ENCODE measurements around the gene CNTN2. TPM values are rescaled to one million over a fixed set of nuclear protein-coding genes. Genes with fewer than 3 reads are reported as not detected.

Gene CNTN2
- total RNA-seq, 1 donor from 2014 or later, result 0.29 TPM

DNA sequence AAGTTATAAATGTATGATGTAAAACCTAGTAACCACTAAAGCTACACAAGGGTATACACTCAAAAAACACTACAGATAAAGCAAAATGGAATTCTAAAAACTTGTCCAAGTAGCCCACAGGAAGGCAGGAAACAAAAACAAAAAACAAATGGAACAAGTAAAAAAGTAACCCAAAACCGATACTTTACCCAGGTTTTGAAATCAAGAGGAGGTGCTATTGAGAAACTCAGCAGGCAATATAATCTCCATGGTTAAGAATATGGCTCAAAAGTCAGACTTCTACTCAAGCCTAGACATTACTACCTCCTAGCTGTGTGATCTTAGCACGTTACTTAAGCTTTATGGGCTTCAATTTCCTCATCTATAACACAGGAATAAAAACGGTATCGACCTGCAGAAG, 65.5 kb downstream of the CNTN2 start:
- Mint-ChIP-seq H3K27me3 (ENCODE audit: low read depth) (no peaks in the 10 kb centered on the region), H3K4me3 (no peak overlapping the region), H3K27ac (no peak overlapping the region), H3K4me1 (no peaks in the 10 kb centered on the region), H3K9me3 (no peaks in the 10 kb centered on the region), H3K36me3 (peaks cover 31% of the 10 kb centered on the region)
- TF ChIP-seq CTCF (IDR thresholded peaks at IDR 0.05; ENCODE audit: unreplicated experiment), result no peak
- no peak for DNase-seq (ENCODE audit: low spot score in 2 of 2, unreplicated experiment in 2 of 2)

- Mint-ChIP-seq H3K27ac (no peak overlapping the region), H3K9me3 (no peaks in the 10 kb centered on the region), H3K4me3 (no peak overlapping the region), H3K4me1 (no peaks in the 10 kb centered on the region), H3K27me3 (ENCODE audit: low read depth) (no peaks in the 10 kb centered on the region), H3K36me3 (peaks cover 26% of the 10 kb centered on the region)
- no peak for DNase-seq (ENCODE audit: low spot score in 2 of 2, unreplicated experiment in 2 of 2)
- TF ChIP-seq CTCF (IDR thresholded peaks at IDR 0.05; ENCODE audit: unreplicated experiment), result no peak
Observed at GRCh38 chr1:205109269-205109668, 66.3 kb downstream of the CNTN2 start.

GRCh38 chr1:205109711-205110110, 66.7 kb downstream of the CNTN2 start:
- Mint-ChIP-seq H3K36me3 (peaks cover 24% of the 10 kb centered on the region), H3K4me1 (no peaks in the 10 kb centered on the region), H3K9me3 (no peaks in the 10 kb centered on the region), H3K4me3 (no peak overlapping the region), H3K27me3 (ENCODE audit: low read depth) (no peaks in the 10 kb centered on the region), H3K27ac (no peak overlapping the region)
- TF ChIP-seq CTCF (IDR thresholded peaks at IDR 0.05; ENCODE audit: unreplicated experiment), result no peak
- DNase-seq (ENCODE audit: low spot score in 2 of 2, unreplicated experiment in 2 of 2), result no peak

DNA sequence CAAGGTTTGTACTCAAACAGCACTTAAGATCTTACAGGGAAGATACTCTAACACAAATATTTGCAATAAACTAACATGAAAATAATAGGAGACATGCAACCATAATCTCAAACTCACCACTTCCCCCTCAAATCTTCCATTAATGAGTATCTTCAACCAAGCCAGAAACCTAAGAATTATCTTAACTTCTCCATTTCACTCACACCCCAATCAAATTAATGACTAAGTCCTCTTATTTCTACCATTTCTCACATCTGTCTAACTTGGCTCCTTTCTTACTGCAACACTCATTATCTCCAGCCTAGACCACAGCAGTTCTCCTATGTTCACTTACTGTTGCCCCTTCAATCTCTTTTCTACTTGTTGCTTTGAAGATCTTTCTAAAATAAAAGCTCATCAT, 68.3 kb downstream of the CNTN2 start:
- no peaks in the 10 kb centered on the region for H3K9me3 Mint-ChIP-seq
- H3K36me3 Mint-ChIP-seq, result peaks cover 15% of the 10 kb centered on the region
- H3K27ac Mint-ChIP-seq, result no peak overlapping the region
- no peak for DNase-seq (ENCODE audit: low spot score in 2 of 2, unreplicated experiment in 2 of 2)
- TF ChIP-seq CTCF (IDR thresholded peaks at IDR 0.05; ENCODE audit: unreplicated experiment), result no peak
- H3K4me1 Mint-ChIP-seq, result no peaks in the 10 kb centered on the region
- no peak overlapping the region for H3K4me3 Mint-ChIP-seq
- no peaks in the 10 kb centered on the region for H3K27me3 Mint-ChIP-seq (ENCODE audit: low read depth)

- H3K4me1 Mint-ChIP-seq, result peaks cover 30% of the 10 kb centered on the region
- peaks cover 10% of the 10 kb centered on the region for H3K36me3 Mint-ChIP-seq
- H3K4me3 Mint-ChIP-seq, result no peak overlapping the region
- H3K27ac Mint-ChIP-seq, result no peak overlapping the region
- no peaks in the 10 kb centered on the region for H3K9me3 Mint-ChIP-seq
- no peaks in the 10 kb centered on the region for H3K27me3 Mint-ChIP-seq (ENCODE audit: low read depth)
- TF ChIP-seq CTCF (IDR thresholded peaks at IDR 0.05; ENCODE audit: unreplicated experiment), result no peak
- no peak for DNase-seq (ENCODE audit: low spot score in 2 of 2, unreplicated experiment in 2 of 2)
Observed at GRCh38 chr1:205118752-205119151, 75.7 kb downstream of the CNTN2 start.

Data from mesothelial cell of epicardium (in vitro differentiated cells).